Bronchial epithelial cell (primary cell): ENCODE measurements around the gene RNASEL. TPM values are rescaled to one million over a fixed set of nuclear protein-coding genes. Genes with fewer than 3 reads are reported as not detected.

ENCODE experiments used
- DNase-seq: peaks from one replicate; pipeline ENCODE4 v3.0.0-alpha.2; 2010; ENCODE audit warnings: low read depth
- FAIRE-seq: peaks from 2 replicates; lab custom pipeline; 2011; peaks lifted over from hg19 to GRCh38; lab: Jason Lieb, UNC
- H3K27me3 ChIP-seq: 2 replicates; pipeline ENCODE4 v1.5.1; 2011; ENCODE audit warnings: low read length; ENCODE audit not compliant: control insufficient read depth, insufficient read depth
- H3K36me3 ChIP-seq: 2 replicates; pipeline ENCODE4 v1.5.1; 2011; ENCODE audit warnings: low read length; ENCODE audit not compliant: control insufficient read depth, insufficient read depth
- H3K4me3 ChIP-seq: 2 replicates; pipeline ENCODE4 v1.5.1; 2011; ENCODE audit warnings: mild to moderate bottlenecking, low read depth, low read length, control low read depth
- CTCF ChIP-seq: IDR thresholded peaks from 2 replicates; pipeline ENCODE4 v1.5.1; 2011; ENCODE audit warnings: mild to moderate bottlenecking, moderate library complexity, low read length, control low read depth, inconsistent platforms; ENCODE audit not compliant: insufficient read depth, severe bottlenecking
- total RNA-seq: library from RNA; depleted of rRNA; stranded (reverse); fragments of >200 nt; gene quantifications from 2 replicates; pipeline ENCODE4 v1.2.1, GENCODE V29; 2014

RNASEL gene
- total RNA-seq, 1 donor from 2014 or later = 3.2 TPM

- no peaks in the 10 kb centered on the region for H3K36me3 ChIP-seq
- TF ChIP-seq CTCF = no peak
- FAIRE-seq (no peak), DNase-seq (peak; percentile 76)
- H3K27me3 ChIP-seq = no peaks in the 10 kb centered on the region
- H3K4me3 ChIP-seq = no peak overlapping the region
Observed at GRCh38 chr1:182617734-182618351, 28.8 kb upstream of the RNASEL start.

DNA sequence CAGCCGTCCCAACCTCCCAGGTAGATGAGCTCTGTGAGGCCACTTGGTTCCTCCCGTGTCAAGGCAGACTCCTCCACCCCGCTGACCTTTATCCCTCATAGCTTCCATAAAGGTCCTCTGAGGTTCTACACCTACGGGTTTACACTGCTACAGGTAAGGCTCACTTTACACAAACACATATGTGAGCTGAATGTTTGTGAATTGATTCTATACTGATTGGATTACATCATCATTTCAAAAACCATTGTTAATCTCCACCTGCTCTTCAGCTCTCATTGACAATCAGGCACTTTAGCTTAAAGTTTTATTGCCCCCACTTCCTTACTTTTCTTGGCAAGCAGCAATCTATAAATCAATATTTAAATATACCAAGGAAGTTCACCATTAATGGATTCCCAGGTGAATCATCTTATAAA is 28.0 kb upstream of the RNASEL start:
- no peak for TF ChIP-seq CTCF
- no peaks in the 10 kb centered on the region for H3K36me3 ChIP-seq
- no peak for FAIRE-seq
- DNase-seq = no peak
- no peak overlapping the region for H3K4me3 ChIP-seq
- H3K27me3 ChIP-seq = no peaks in the 10 kb centered on the region

DNA sequence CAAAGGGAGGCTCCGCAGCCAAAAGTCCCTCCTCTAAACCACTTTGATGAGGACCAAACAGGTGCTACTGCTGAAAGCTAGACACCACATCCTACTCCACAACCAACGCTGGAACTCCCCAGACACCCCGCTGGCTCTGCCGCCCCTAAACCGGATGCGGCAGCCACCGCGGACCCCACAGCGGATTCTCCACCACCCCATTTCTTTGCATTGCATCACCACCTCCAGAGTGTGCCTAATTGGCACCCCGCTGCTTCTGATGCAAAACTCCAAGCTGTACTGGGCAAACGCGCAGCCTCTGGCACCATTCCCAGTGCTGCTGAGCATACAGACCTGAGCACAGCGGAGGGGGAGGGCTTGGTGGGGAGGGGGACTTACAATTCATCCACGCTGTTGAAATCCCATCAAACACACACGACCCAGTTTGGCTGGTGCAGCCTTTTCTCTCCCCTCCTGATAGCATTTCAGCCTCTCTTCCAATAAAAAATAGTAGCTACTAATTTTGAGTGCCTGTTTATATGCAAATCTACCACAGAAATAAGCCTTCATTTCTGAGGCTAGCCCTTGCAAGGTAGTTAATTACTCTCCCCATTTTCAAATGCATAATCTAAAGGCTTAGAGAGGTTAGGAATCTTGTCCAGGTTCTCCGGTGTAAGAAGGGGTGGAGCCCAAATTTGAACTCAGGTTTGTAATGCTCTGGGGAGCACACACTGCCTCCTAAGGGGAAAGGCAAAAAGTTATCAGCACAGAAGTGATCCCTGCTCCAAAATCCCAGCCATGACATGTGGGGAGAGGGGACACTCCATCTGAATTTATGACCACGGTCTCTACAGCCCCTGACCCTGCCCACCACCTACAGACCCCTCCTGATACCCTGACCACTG is 27.3 kb upstream of the RNASEL start:
- DNase-seq = peak; percentile 23
- TF ChIP-seq CTCF = no peak
- no peaks in the 10 kb centered on the region for H3K36me3 ChIP-seq
- no peak for FAIRE-seq
- H3K27me3 ChIP-seq = no peaks in the 10 kb centered on the region
- H3K4me3 ChIP-seq = peak overlapping the region; percentile 15

DNA sequence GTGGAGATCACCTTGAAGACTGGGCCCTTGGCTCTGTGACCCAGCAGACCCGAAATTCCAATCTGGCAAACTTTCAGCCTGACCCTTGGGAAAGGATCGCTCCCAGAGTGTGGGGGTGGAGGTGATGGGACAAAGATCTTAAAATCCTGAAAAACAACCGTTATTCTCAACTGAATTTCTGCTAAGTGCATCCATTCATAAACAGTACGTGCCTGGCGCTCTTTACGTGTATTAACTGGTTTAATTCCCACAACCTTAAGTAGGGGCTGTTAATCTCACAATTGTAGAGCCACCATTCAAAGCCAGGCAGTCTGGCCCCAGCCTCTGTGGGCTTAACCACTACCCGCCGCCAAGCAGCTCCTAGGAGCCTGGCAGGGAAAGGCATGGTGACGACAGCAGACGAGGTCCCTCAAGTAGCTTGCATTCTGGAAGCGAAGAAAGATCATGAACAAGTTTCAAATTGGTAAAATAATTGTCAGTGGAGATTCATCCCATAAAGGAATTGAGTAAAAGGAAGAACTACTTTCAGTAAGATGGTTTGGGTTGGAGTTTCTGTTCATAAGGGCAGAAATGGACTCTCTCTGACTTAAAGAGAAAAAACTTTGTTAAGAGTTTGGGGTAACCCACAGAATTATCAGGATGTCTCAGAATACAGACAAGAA is 26.5 kb upstream of the RNASEL start:
- FAIRE-seq (no peak), DNase-seq (no peak)
- Histone ChIP-seq H3K4me3 (peak overlapping the region; percentile 20), H3K36me3 (no peaks in the 10 kb centered on the region), H3K27me3 (no peaks in the 10 kb centered on the region)
- no peak for TF ChIP-seq CTCF

DNA sequence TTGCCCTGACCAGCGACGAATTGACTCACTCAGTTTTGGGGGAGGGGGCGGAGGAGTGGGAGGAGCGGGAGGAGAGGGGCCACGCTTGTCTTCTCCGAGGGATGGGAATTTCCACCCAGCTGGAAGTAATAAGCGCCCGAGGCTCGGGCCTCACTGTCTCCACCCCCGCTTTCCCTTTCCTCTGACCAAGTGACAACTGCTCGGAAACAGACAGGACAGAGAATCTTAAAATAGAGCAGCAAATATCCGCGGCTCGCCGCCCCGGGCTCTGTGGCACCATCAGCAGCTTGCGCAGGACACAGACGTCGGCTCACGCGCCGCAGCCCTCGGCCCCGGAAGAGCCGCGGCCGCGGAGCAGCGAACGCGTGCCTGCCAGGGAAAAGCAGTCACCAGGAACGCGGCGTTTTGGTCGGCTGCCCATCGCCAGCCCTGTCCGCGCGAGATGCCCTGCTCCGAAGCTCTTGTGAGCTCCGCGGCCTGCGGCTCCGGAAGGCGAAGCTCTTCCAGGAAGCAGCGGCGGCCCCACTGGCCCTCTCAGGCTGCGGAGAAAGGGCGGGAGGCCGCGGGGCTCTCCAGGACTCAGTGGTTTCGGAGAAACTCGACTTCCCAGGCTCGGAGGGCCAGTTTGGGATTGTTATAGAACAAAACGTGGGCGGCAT is 25.9 kb upstream of the RNASEL start:
- Histone ChIP-seq H3K27me3 (no peaks in the 10 kb centered on the region), H3K4me3 (peak overlapping the region; percentile 20), H3K36me3 (no peaks in the 10 kb centered on the region)
- peak; percentile 40 for DNase-seq
- FAIRE-seq = no peak
- no peak for TF ChIP-seq CTCF
